ENCODE data around the gene TSEN34. TPM values are rescaled to one million over a fixed set of nuclear protein-coding genes. Genes with fewer than 3 reads are reported as not detected.

Gene TSEN34
- total RNA-seq, 1 experiment from 2014 or later, result 52.2 TPM

DNA sequence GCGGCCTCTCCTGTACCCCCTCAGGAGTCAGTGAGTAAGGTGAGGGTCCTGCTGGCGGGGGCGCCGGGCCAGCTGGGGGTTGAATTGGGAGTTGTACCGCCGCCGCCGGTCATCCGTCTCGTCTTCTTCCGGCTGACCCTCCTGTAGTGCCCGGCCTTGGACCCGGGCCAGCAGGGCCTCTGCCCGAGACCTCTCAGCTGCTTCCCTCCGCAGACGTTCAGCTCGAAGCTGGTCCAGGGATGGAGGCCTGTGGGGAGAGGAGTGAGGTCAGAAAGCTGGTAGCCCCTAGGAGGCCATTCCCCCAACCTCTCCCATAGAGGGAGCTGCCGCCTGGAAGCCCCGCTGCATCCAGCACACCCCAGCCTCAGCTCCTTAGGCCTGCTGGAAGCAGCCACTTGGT lies 35.4 kb upstream of the TSEN34 start:
- no peak for DNase-seq
- no peaks in the 10 kb centered on the region for H3K27me3 Mint-ChIP-seq (ENCODE audit: unreplicated experiment)
- H3K4me1 Mint-ChIP-seq (ENCODE audit: low read depth, unreplicated experiment), result peaks cover 23% of the 10 kb centered on the region
- intact Hi-C loops (cut with micrococcal nuclease; ENCODE audit: unreplicated experiment), result no loop called here
- no TSS peak for BruUV-seq (replicated peaks)
- TF ChIP-seq, protein P1, sequence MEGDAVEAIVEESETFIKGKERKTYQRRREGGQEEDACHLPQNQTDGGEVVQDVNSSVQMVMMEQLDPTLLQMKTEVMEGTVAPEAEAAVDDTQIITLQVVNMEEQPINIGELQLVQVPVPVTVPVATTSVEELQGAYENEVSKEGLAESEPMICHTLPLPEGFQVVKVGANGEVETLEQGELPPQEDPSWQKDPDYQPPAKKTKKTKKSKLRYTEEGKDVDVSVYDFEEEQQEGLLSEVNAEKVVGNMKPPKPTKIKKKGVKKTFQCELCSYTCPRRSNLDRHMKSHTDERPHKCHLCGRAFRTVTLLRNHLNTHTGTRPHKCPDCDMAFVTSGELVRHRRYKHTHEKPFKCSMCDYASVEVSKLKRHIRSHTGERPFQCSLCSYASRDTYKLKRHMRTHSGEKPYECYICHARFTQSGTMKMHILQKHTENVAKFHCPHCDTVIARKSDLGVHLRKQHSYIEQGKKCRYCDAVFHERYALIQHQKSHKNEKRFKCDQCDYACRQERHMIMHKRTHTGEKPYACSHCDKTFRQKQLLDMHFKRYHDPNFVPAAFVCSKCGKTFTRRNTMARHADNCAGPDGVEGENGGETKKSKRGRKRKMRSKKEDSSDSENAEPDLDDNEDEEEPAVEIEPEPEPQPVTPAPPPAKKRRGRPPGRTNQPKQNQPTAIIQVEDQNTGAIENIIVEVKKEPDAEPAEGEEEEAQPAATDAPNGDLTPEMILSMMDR (IDR thresholded peaks at IDR 0.05; ENCODE audit: unreplicated experiment), result no peak
- peaks cover 98% of the 10 kb centered on the region for H3K36me3 Mint-ChIP-seq (ENCODE audit: insufficient read depth, unreplicated experiment)
- no peaks in the 10 kb centered on the region for H3K9me3 Mint-ChIP-seq (ENCODE audit: low read depth, unreplicated experiment)
- no peak overlapping the region for H3K27ac Mint-ChIP-seq (ENCODE audit: unreplicated experiment)
- CTCF ChIA-PET, result no interaction called here
- no peak overlapping the region for H3K4me3 Mint-ChIP-seq (ENCODE audit: low read depth, unreplicated experiment)

DNA sequence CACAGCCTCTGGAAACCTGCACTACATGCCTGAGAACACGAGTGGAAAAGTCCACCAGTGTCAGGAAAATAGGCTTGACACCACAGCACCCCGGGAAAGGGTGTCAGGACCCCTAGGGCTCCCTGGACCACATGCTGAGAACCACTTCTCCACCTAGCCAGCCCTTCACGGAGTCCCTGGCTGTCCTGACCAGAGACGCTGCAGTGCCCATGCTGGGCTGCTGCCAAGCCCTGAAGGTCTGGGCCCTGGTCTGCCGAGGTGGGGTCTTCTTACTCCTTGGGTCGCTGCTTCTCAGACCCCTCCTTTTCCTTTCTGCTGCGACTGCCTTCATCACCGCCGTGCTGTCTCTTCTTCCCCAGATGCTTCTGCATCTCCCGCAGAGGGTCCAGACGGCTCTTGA lies 34.6 kb upstream of the TSEN34 start:
- Mint-ChIP-seq H3K4me1 (ENCODE audit: low read depth, unreplicated experiment) (peaks cover 30% of the 10 kb centered on the region), H3K9me3 (ENCODE audit: low read depth, unreplicated experiment) (no peaks in the 10 kb centered on the region), H3K4me3 (ENCODE audit: low read depth, unreplicated experiment) (peak overlapping the region; percentile 10), H3K27ac (ENCODE audit: unreplicated experiment) (peak overlapping the region; percentile 69), H3K36me3 (ENCODE audit: insufficient read depth, unreplicated experiment) (peaks cover 98% of the 10 kb centered on the region), H3K27me3 (ENCODE audit: unreplicated experiment) (no peaks in the 10 kb centered on the region)
- intact Hi-C loops (cut with micrococcal nuclease; ENCODE audit: unreplicated experiment), result no loop called here
- no TSS peak for BruUV-seq (replicated peaks)
- CTCF ChIA-PET, result no interaction called here
- no peak for DNase-seq
- TF ChIP-seq, protein P1 (IDR thresholded peaks at IDR 0.05; ENCODE audit: unreplicated experiment), result no peak

DNA sequence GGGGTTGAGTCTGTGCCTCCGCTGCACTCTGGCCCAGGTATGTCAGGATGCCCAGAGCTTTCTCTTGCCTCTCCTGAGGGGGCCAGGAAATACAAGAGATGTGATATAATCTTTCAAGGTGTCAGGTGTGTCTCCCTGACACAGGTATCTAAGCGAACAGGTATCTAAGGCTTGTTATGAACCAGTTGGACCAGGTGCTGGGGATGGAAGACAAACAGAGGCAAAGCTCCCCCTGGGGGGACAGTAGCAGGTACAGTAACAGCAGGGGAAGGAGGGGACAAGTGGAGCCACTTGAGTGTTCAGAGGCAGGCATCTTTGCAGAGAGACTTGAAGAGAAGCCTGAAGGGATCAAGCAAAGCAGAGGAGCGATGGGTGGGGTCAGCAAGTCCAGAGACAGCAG lies 34.2 kb upstream of the TSEN34 start:
- CTCF ChIA-PET, result interaction anchor here (1.1 kb wide), 1 partner anchor 19 kb away, joined by 3 read pairs; the partner anchor contains the start of gene CNOT3
- Mint-ChIP-seq H3K9me3 (ENCODE audit: low read depth, unreplicated experiment) (no peaks in the 10 kb centered on the region), H3K4me3 (ENCODE audit: low read depth, unreplicated experiment) (peak overlapping the region; percentile 10), H3K27me3 (ENCODE audit: unreplicated experiment) (no peaks in the 10 kb centered on the region), H3K27ac (ENCODE audit: unreplicated experiment) (peak overlapping the region; percentile 69), H3K36me3 (ENCODE audit: insufficient read depth, unreplicated experiment) (peaks cover 98% of the 10 kb centered on the region), H3K4me1 (ENCODE audit: low read depth, unreplicated experiment) (peaks cover 30% of the 10 kb centered on the region)
- DNase-seq, result no peak
- intact Hi-C loops (cut with micrococcal nuclease; ENCODE audit: unreplicated experiment), result no loop called here
- TF ChIP-seq, protein P1 (IDR thresholded peaks at IDR 0.05; ENCODE audit: unreplicated experiment), result no peak
- no TSS peak for BruUV-seq (replicated peaks)

DNA sequence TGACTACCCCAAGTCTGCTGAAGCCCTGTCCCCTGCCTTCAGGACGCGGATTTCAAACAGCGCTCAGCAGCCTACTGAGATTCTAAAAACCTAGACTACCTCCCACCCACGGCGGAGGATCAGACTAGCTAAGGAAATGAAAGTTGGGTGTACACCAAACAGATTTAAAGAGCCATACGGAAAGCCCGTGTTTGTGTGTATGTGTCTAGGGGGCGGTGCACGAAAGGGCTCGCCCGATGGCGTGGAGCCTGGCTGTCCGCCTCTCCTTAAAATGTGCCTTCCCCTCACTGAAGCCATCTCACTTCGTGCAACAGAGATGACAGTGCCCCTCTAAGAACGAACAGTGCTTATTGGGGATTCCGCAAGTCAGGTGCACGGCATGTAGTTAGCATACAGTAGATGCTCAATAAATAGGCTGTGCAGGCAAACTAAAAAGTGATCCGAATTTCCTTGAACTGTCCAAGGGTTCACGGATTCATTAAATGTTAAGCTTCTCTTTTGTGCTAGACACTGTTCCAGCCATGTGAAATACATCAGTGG lies 32.2 kb upstream of the TSEN34 start:
- peak overlapping the region; percentile 87 for H3K4me3 Mint-ChIP-seq (ENCODE audit: low read depth, unreplicated experiment)
- peaks cover 30% of the 10 kb centered on the region for H3K4me1 Mint-ChIP-seq (ENCODE audit: low read depth, unreplicated experiment)
- CTCF ChIA-PET, result interaction anchor here (0.7 to 2.2 kb wide), 10 partner anchors 14 to 366 kb away, joined by 3 to 11 read pairs (median 4); partner anchors contain the start of genes CNOT3, MBOAT7 and TMC4
- no peaks in the 10 kb centered on the region for H3K27me3 Mint-ChIP-seq (ENCODE audit: unreplicated experiment)
- peak overlapping the region; percentile 89 for H3K27ac Mint-ChIP-seq (ENCODE audit: unreplicated experiment)
- TSS peak; percentile 70 for BruUV-seq (replicated peaks)
- peaks cover 97% of the 10 kb centered on the region for H3K36me3 Mint-ChIP-seq (ENCODE audit: insufficient read depth, unreplicated experiment)
- peaks cover 2% of the 10 kb centered on the region for H3K9me3 Mint-ChIP-seq (ENCODE audit: low read depth, unreplicated experiment)
- TF ChIP-seq, protein P1 (IDR thresholded peaks at IDR 0.05; ENCODE audit: unreplicated experiment), result no peak
- no peak for DNase-seq
- intact Hi-C loops (cut with micrococcal nuclease; ENCODE audit: unreplicated experiment), result loop anchor here (1.0 kb wide), 1 partner anchor 22 kb away; the partner anchor contains the start of gene CNOT3
